PC-3 (cell line): ENCODE data around the gene EPB41L4A.

Experiments used
- CTCF ChIP-seq: fragments of 300-600 bp; sonication (generic); conservative IDR thresholded peaks from 2 replicates; pipeline ENCODE4 v1.5.1; 2017; ENCODE audit warnings: antibody characterized with exemption, low read depth, mild to moderate bottlenecking, low read length
- EZH2phosphoT487 ChIP-seq: fragments of 300-600 bp; sonication (generic); IDR thresholded peaks from 2 replicates; pipeline ENCODE4 v1.6.1; 2018; ENCODE audit warnings: mild to moderate bottlenecking, antibody characterized with exemption, low read length, borderline replicate concordance

- TF ChIP-seq CTCF (no peak), EZH2phosphoT487 (no peak)
Measured at GRCh38 chr5:112403069-112403468, 16.0 kb downstream of the EPB41L4A start.
